ENCODE results near the gene IL22RA1.

IL22RA1 gene

GRCh38 chr1:24169286-24169685 lies 26.3 kb upstream of the IL22RA1 start:
- TF ChIP-seq GLIS3 (CRISPR knock-in tag; IDR thresholded peaks at IDR 0.05) = no peak
- TF ChIP-seq TOX (CRISPR knock-in tag; IDR thresholded peaks at IDR 0.05; ENCODE audit: borderline replicate concordance) = no peak
- TF ChIP-seq ZNF565 (CRISPR knock-in tag; conservative IDR thresholded peaks at IDR 0.05; ENCODE audit: low read depth) = no peak
- TF ChIP-seq ZFP3 (CRISPR knock-in tag; IDR thresholded peaks at IDR 0.05) = no peak
- TF ChIP-seq PATZ1 (CRISPR knock-in tag; IDR thresholded peaks at IDR 0.05; ENCODE audit: borderline replicate concordance) = no peak
- no peak for TF ChIP-seq SNAI2 (CRISPR knock-in tag; IDR thresholded peaks at IDR 0.05)
- TF ChIP-seq PPARA (CRISPR knock-in tag; IDR thresholded peaks at IDR 0.05; ENCODE audit: borderline replicate concordance) = no peak
- no peak for TF ChIP-seq TCF4 (CRISPR knock-in tag; IDR thresholded peaks at IDR 0.05; ENCODE audit: borderline replicate concordance)
- no peak for TF ChIP-seq TSHZ2 (CRISPR knock-in tag; IDR thresholded peaks at IDR 0.05)
- TF ChIP-seq RARB (CRISPR knock-in tag; IDR thresholded peaks at IDR 0.05) = no peak
- no peak for TF ChIP-seq ZC3H10 (CRISPR knock-in tag; IDR thresholded peaks at IDR 0.05)
- TF ChIP-seq POU6F1 (CRISPR knock-in tag; IDR thresholded peaks at IDR 0.05; ENCODE audit: borderline replicate concordance, low read depth) = no peak
- no peak for TF ChIP-seq ISL1 (CRISPR knock-in tag; IDR thresholded peaks at IDR 0.05)
- TF ChIP-seq OSR1 (CRISPR knock-in tag; IDR thresholded peaks at IDR 0.05) = no peak
- TF ChIP-seq BACH2 (CRISPR knock-in tag; IDR thresholded peaks at IDR 0.05; ENCODE audit: borderline replicate concordance) = no peak
- no peak for TF ChIP-seq ZFP30 (CRISPR knock-in tag; IDR thresholded peaks at IDR 0.05)
- no peak for TF ChIP-seq CSRNP3 (CRISPR knock-in tag; IDR thresholded peaks at IDR 0.05)
- no peak for TF ChIP-seq ESRRG (CRISPR knock-in tag; IDR thresholded peaks at IDR 0.05)
- ATAC-seq = no peak

- ATAC-seq = no peak
- TF ChIP-seq SNAI2 (CRISPR knock-in tag; IDR thresholded peaks at IDR 0.05) (no peak), ARNTL (CRISPR knock-in tag; IDR thresholded peaks at IDR 0.05; ENCODE audit: borderline replicate concordance, low read depth) (no peak), POU6F1 (CRISPR knock-in tag; IDR thresholded peaks at IDR 0.05; ENCODE audit: borderline replicate concordance, low read depth) (no peak), ZNF565 (CRISPR knock-in tag; conservative IDR thresholded peaks at IDR 0.05; ENCODE audit: low read depth) (no peak)
Observed at GRCh38 chr1:24168245-24168644, 25.3 kb upstream of the IL22RA1 start.

GRCh38 chr1:24167008-24167407 lies 24.1 kb upstream of the IL22RA1 start:
- ATAC-seq = no peak
- TF ChIP-seq PATZ1 (CRISPR knock-in tag; IDR thresholded peaks at IDR 0.05; ENCODE audit: borderline replicate concordance) (no peak), POU6F1 (CRISPR knock-in tag; IDR thresholded peaks at IDR 0.05; ENCODE audit: borderline replicate concordance, low read depth) (no peak), ZFP3 (CRISPR knock-in tag; IDR thresholded peaks at IDR 0.05) (no peak), SNAI2 (CRISPR knock-in tag; IDR thresholded peaks at IDR 0.05) (no peak), GLIS3 (CRISPR knock-in tag; IDR thresholded peaks at IDR 0.05) (no peak), TSHZ2 (CRISPR knock-in tag; IDR thresholded peaks at IDR 0.05) (no peak), ISL1 (CRISPR knock-in tag; IDR thresholded peaks at IDR 0.05) (no peak), ESRRG (CRISPR knock-in tag; IDR thresholded peaks at IDR 0.05) (no peak), ZNF565 (CRISPR knock-in tag; conservative IDR thresholded peaks at IDR 0.05; ENCODE audit: low read depth) (no peak), ZNF8 (CRISPR knock-in tag; IDR thresholded peaks at IDR 0.05) (no peak), TOX (CRISPR knock-in tag; IDR thresholded peaks at IDR 0.05; ENCODE audit: borderline replicate concordance) (no peak), ZNF70 (CRISPR knock-in tag; IDR thresholded peaks at IDR 0.05) (no peak)

Data from SK-N-SH treated with all-trans-retinoic acid at 6 μM for 48 hours (cell line).